Activated B cell treated with CpG ODN at 0.5 μM for 24 hours (primary cell): ENCODE results near the gene DNAJC15. TPM values are rescaled to one million over a fixed set of nuclear protein-coding genes. Genes with fewer than 3 reads are reported as not detected.

Source experiments
- ATAC-seq: fragments of 200-7000 bp; cut with Tn5 transposase; one replicate; pipeline ENCODE4 v1.10.0; 2021; ENCODE audit warnings: low read depth, mild to moderate bottlenecking, moderate library complexity
- CTCF ChIA-PET: fragments of 350-600 bp; sonication (Branson Sonifier 250); formaldehyde crosslinking; loops from one replicate; lab custom pipeline; 2021; ENCODE audit warnings: antibody characterized with exemption; lab: Charles Lee
- POLR2A ChIA-PET: fragments of 350-600 bp; sonication (Branson Sonifier 250); formaldehyde crosslinking; loops from one replicate; lab custom pipeline; 2021; ENCODE audit warnings: antibody characterized with exemption; lab: Charles Lee
- DNase-seq: peaks from one replicate; pipeline ENCODE4 v3.0.0; 2022
- H3K27ac Mint-ChIP-seq: one replicate; pipeline ENCODE4 v1.8.0; 2020; ENCODE audit warnings: mixed read lengths
- H3K27me3 Mint-ChIP-seq: one replicate; pipeline ENCODE4 v1.8.0; 2021; ENCODE audit warnings: mixed read lengths
- H3K36me3 Mint-ChIP-seq: one replicate; pipeline ENCODE4 v1.8.0; 2021; ENCODE audit warnings: low read depth, mixed read lengths
- H3K4me1 Mint-ChIP-seq: one replicate; pipeline ENCODE4 v1.8.0; 2021; ENCODE audit warnings: mixed read lengths
- H3K4me3 Mint-ChIP-seq: one replicate; pipeline ENCODE4 v1.8.0; 2020; ENCODE audit warnings: mild to moderate bottlenecking, mixed read lengths
- H3K9me3 Mint-ChIP-seq: one replicate; pipeline ENCODE4 v1.8.0; 2020; ENCODE audit warnings: mixed read lengths
- CTCF ChIP-seq: fragments of 200-600 bp; IDR thresholded peaks from one replicate; pipeline ENCODE4 v1.8.0; 2022; ENCODE audit warnings: antibody characterized with exemption, mild to moderate bottlenecking
- intact Hi-C: fragments of 100-400 bp; cut with micrococcal nuclease; formaldehyde crosslinking; loops from one replicate; pipeline ENCODE4 v1.15.1; 2024
- total RNA-seq: library from RNA; stranded (reverse); gene quantifications from 2 replicates; pipeline ENCODE4 v1.2.3, GENCODE V29; 2022

DNAJC15 gene
- total RNA-seq, 1 donor from 2014 or later: 19.1 TPM

- ChIA-PET POLR2A (no interaction called here), CTCF (interaction anchor here (1.3 kb wide), 1 partner anchor 125 kb away, joined by 3 read pairs; no protein-coding TSS in a partner anchor)
- ATAC-seq (no peak), DNase-seq (no peak)
- Mint-ChIP-seq H3K27ac (no peak overlapping the region), H3K36me3 (no peaks in the 10 kb centered on the region), H3K4me1 (no peaks in the 10 kb centered on the region), H3K27me3 (no peaks in the 10 kb centered on the region), H3K9me3 (peaks cover 4% of the 10 kb centered on the region), H3K4me3 (no peak overlapping the region)
- intact Hi-C loops: no loop called here
- TF ChIP-seq CTCF: no peak
Observed at GRCh38 chr13:43006893-43007631, 16.3 kb upstream of the DNAJC15 start.

GRCh38 chr13:43008596-43008995 is 14.8 kb upstream of the DNAJC15 start:
- Mint-ChIP-seq H3K27ac (no peak overlapping the region), H3K27me3 (no peaks in the 10 kb centered on the region), H3K4me3 (no peak overlapping the region), H3K9me3 (no peaks in the 10 kb centered on the region), H3K36me3 (no peaks in the 10 kb centered on the region), H3K4me1 (no peaks in the 10 kb centered on the region)
- ChIA-PET CTCF (interaction anchor here (1.5 kb wide), 1 partner anchor 37 kb away, joined by 4 read pairs; no protein-coding TSS in a partner anchor), POLR2A (interaction anchor here (0.9 kb wide), 1 partner anchor 14 kb away, joined by 3 read pairs; no protein-coding TSS in a partner anchor)
- intact Hi-C loops: no loop called here
- DNase-seq: no peak
- no peak for TF ChIP-seq CTCF
- no peak for ATAC-seq

- H3K27me3 Mint-ChIP-seq: no peaks in the 10 kb centered on the region
- ATAC-seq (no peak), DNase-seq (no peak)
- TF ChIP-seq CTCF: no peak
- POLR2A ChIA-PET: no interaction called here
- CTCF ChIA-PET: interaction anchor here (1.5 kb wide), 1 partner anchor 37 kb away, joined by 4 read pairs; no protein-coding TSS in a partner anchor
- H3K4me1 Mint-ChIP-seq: no peaks in the 10 kb centered on the region
- intact Hi-C loops: no loop called here
- no peaks in the 10 kb centered on the region for H3K36me3 Mint-ChIP-seq
- no peak overlapping the region for H3K27ac Mint-ChIP-seq
- no peaks in the 10 kb centered on the region for H3K9me3 Mint-ChIP-seq
- no peak overlapping the region for H3K4me3 Mint-ChIP-seq
Observed at GRCh38 chr13:43009506-43009905, 13.9 kb upstream of the DNAJC15 start.

- TF ChIP-seq CTCF: no peak
- ATAC-seq (no peak), DNase-seq (no peak)
- ChIA-PET CTCF (interaction anchor here (1.2 kb wide), 1 partner anchor 43 kb away, joined by 3 read pairs; no protein-coding TSS in a partner anchor), POLR2A (interaction anchor here (0.5 kb wide), 1 partner anchor 17 kb away, joined by 4 read pairs; no protein-coding TSS in a partner anchor)
- Mint-ChIP-seq H3K27ac (no peak overlapping the region), H3K9me3 (no peaks in the 10 kb centered on the region), H3K4me3 (no peak overlapping the region), H3K4me1 (no peaks in the 10 kb centered on the region), H3K27me3 (no peaks in the 10 kb centered on the region), H3K36me3 (no peaks in the 10 kb centered on the region)
- intact Hi-C loops: no loop called here
Observed at GRCh38 chr13:43014162-43014561, 9.2 kb upstream of the DNAJC15 start.

GRCh38 chr13:43016226-43016625 is 7.2 kb upstream of the DNAJC15 start:
- intact Hi-C loops: no loop called here
- H3K4me3 Mint-ChIP-seq: no peak overlapping the region
- POLR2A ChIA-PET: no interaction called here
- H3K4me1 Mint-ChIP-seq: no peaks in the 10 kb centered on the region
- no peaks in the 10 kb centered on the region for H3K36me3 Mint-ChIP-seq
- H3K9me3 Mint-ChIP-seq: no peaks in the 10 kb centered on the region
- ATAC-seq (no peak), DNase-seq (no peak)
- CTCF ChIA-PET: no interaction called here
- no peak overlapping the region for H3K27ac Mint-ChIP-seq
- H3K27me3 Mint-ChIP-seq: no peaks in the 10 kb centered on the region
- TF ChIP-seq CTCF: no peak
